PFSK-1 (cell line): ENCODE results near the gene TBXAS1.

Experiments used
- FOXP2 ChIP-seq: optimal IDR thresholded peaks from 2 replicates; pipeline ENCODE3; 2011; ENCODE audit warnings: borderline replicate concordance, control low read depth, inconsistent platforms; ENCODE audit not compliant: insufficient read depth; ENCODE audit errors: extremely low read length, extremely low read depth
- POLR2AphosphoS5 ChIP-seq: IDR thresholded peaks from 2 replicates; pipeline ENCODE4 v1.6.1; 2012; ENCODE audit warnings: low read depth, mild to moderate bottlenecking, control low read depth, low read length, moderate library complexity
- REST ChIP-seq, 2 experiments: IDR thresholded peaks; 2 replicates each; pipeline versions ENCODE4 v1.6.1 to v1.8.0; 2011 to 2012; ENCODE audit warnings: low read depth in 2 of 2, low read length in 2 of 2, control low read depth in 1 of 2, inconsistent platforms in 1 of 2, mild to moderate bottlenecking in 1 of 2, moderate library complexity in 1 of 2; ENCODE audit not compliant: insufficient read depth in 1 of 2

- no peak for TF ChIP-seq REST (IDR thresholded peaks at IDR 0.05; ENCODE audit: insufficient read depth in 1 of 2, low read depth in 2 of 2, low read length in 2 of 2)
- TF ChIP-seq POLR2AphosphoS5, result no peak
- no peak for TF ChIP-seq FOXP2
Measured at GRCh38 chr7:140013676-140014075, 184.6 kb downstream of the TBXAS1 start.
